Activated T-cell treated with anti-CD3 and anti-CD28 coated beads, Interleukin-2, amount 50 U/mL, for 72 hours (primary cell): Measurements from ENCODE around the gene ADCY5. TPM values are rescaled to one million over a fixed set of nuclear protein-coding genes. Genes with fewer than 3 reads are reported as not detected.

ENCODE experiments used
- ATAC-seq, 2 donors: fragments of 150-1000 bp; cut with Tn5 transposase; replicated peaks in 1 of 2; 2 replicates each; pipeline ENCODE4 v1.10.0; 2021; ENCODE audit warnings: moderate library complexity in 2 of 2, mild to moderate bottlenecking in 1 of 2
- DNase-seq, 2 donors: peaks; one replicate each; pipeline ENCODE4 v3.0.0; 2021 to 2022; ENCODE audit warnings: mixed read lengths in 1 of 2
- H3K27ac Mint-ChIP-seq: one replicate; pipeline ENCODE4 v1.8.0; 2022; ENCODE audit warnings: mild to moderate bottlenecking, moderate library complexity, mixed read lengths
- H3K27me3 Mint-ChIP-seq: one replicate; pipeline ENCODE4 v1.8.0; 2022; ENCODE audit warnings: low read depth, mixed read lengths
- H3K36me3 Mint-ChIP-seq, 2 donors: one replicate each; pipeline ENCODE4 v1.8.0; 2022; ENCODE audit warnings: mixed read lengths in 2 of 2, mild to moderate bottlenecking in 1 of 2; ENCODE audit not compliant: insufficient read depth in 2 of 2
- H3K4me1 Mint-ChIP-seq: one replicate; pipeline ENCODE4 v1.8.0; 2022; ENCODE audit warnings: low read depth, mixed read lengths
- H3K4me3 Mint-ChIP-seq, 2 donors: one replicate each; pipeline ENCODE4 v1.8.0; 2022; ENCODE audit warnings: mild to moderate bottlenecking in 2 of 2, mixed read lengths in 2 of 2, moderate library complexity in 2 of 2
- H3K9me3 Mint-ChIP-seq, 2 donors: one replicate each; pipeline ENCODE4 v1.8.0; 2022; ENCODE audit warnings: mixed read lengths in 2 of 2
- total RNA-seq, 2 donors: library from RNA; stranded (reverse); gene quantifications; one replicate each; pipeline ENCODE4 v1.2.3, GENCODE V29; 2022

The ADCY5 gene
- total RNA-seq, 2 donors from 2014 or later: not detected

- no peaks in the 10 kb centered on the region for H3K9me3 Mint-ChIP-seq
- no peak overlapping the region for H3K4me3 Mint-ChIP-seq
- H3K4me1 Mint-ChIP-seq: peaks cover 8% of the 10 kb centered on the region
- H3K36me3 Mint-ChIP-seq: no peaks in the 10 kb centered on the region
- no peak overlapping the region for H3K27ac Mint-ChIP-seq
- DNase-seq: no peak
- no peaks in the 10 kb centered on the region for H3K27me3 Mint-ChIP-seq
- no peak for ATAC-seq
Observed at GRCh38 chr3:123281929-123282328, 167.0 kb downstream of the ADCY5 start.

GRCh38 chr3:123281406-123281805 is 167.5 kb downstream of the ADCY5 start:
- Mint-ChIP-seq H3K36me3 (no peaks in the 10 kb centered on the region), H3K27ac (no peak overlapping the region), H3K9me3 (no peaks in the 10 kb centered on the region), H3K27me3 (no peaks in the 10 kb centered on the region), H3K4me1 (peaks cover 10% of the 10 kb centered on the region), H3K4me3 (no peak overlapping the region)
- DNase-seq: no peak
- ATAC-seq: no peak

GRCh38 chr3:123279121-123279520 is 169.8 kb downstream of the ADCY5 start:
- Mint-ChIP-seq H3K27me3 (no peaks in the 10 kb centered on the region), H3K9me3 (no peaks in the 10 kb centered on the region), H3K4me1 (peaks cover 10% of the 10 kb centered on the region), H3K4me3 (no peak overlapping the region), H3K36me3 (no peaks in the 10 kb centered on the region), H3K27ac (no peak overlapping the region)
- ATAC-seq (no peak), DNase-seq (no peak)

- peaks cover 10% of the 10 kb centered on the region for H3K4me1 Mint-ChIP-seq
- no peak for ATAC-seq
Observed at GRCh38 chr3:123278446-123278845, 170.4 kb downstream of the ADCY5 start.

GRCh38 chr3:123277106-123277505 is 171.8 kb downstream of the ADCY5 start:
- Mint-ChIP-seq H3K9me3 (no peaks in the 10 kb centered on the region), H3K4me1 (peaks cover 10% of the 10 kb centered on the region), H3K4me3 (no peak overlapping the region), H3K36me3 (no peaks in the 10 kb centered on the region), H3K27me3 (no peaks in the 10 kb centered on the region), H3K27ac (no peak overlapping the region)
- DNase-seq: no peak
- ATAC-seq: no peak

More at GRCh38 chr3:123278446-123278845, 170.4 kb downstream of the ADCY5 start:
- H3K27me3 Mint-ChIP-seq: no peaks in the 10 kb centered on the region
- no peak for DNase-seq
- no peak overlapping the region for H3K27ac Mint-ChIP-seq
- H3K4me3 Mint-ChIP-seq: no peak overlapping the region
- H3K9me3 Mint-ChIP-seq: no peaks in the 10 kb centered on the region
- no peaks in the 10 kb centered on the region for H3K36me3 Mint-ChIP-seq

GRCh38 chr3:123276346-123277006 is 172.4 kb downstream of the ADCY5 start:
- DNase-seq (no peak), ATAC-seq (peak in 1 of 2 donors; percentile 27)
- no peak overlapping the region for H3K4me3 Mint-ChIP-seq
- peaks cover 10% of the 10 kb centered on the region for H3K4me1 Mint-ChIP-seq
- no peak overlapping the region for H3K27ac Mint-ChIP-seq
- H3K9me3 Mint-ChIP-seq: no peaks in the 10 kb centered on the region
- no peaks in the 10 kb centered on the region for H3K27me3 Mint-ChIP-seq
- no peaks in the 10 kb centered on the region for H3K36me3 Mint-ChIP-seq

- ATAC-seq: peak; percentile 47 to 58
- Mint-ChIP-seq H3K27ac (no peak overlapping the region), H3K27me3 (no peaks in the 10 kb centered on the region), H3K36me3 (no peaks in the 10 kb centered on the region), H3K4me1 (peaks cover 10% of the 10 kb centered on the region), H3K4me3 (no peak overlapping the region), H3K9me3 (no peaks in the 10 kb centered on the region)
- DNase-seq: no peak
Observed at GRCh38 chr3:123275691-123276090, 173.2 kb downstream of the ADCY5 start.

GRCh38 chr3:123272547-123272946 is 176.3 kb downstream of the ADCY5 start:
- no peaks in the 10 kb centered on the region for H3K27me3 Mint-ChIP-seq

GRCh38 chr3:123271466-123272159 is 177.3 kb downstream of the ADCY5 start:
- H3K27me3 Mint-ChIP-seq: no peaks in the 10 kb centered on the region
- H3K4me1 Mint-ChIP-seq: no peaks in the 10 kb centered on the region
- H3K4me3 Mint-ChIP-seq: no peak overlapping the region
- DNase-seq: no peak
- no peak overlapping the region for H3K27ac Mint-ChIP-seq
- H3K36me3 Mint-ChIP-seq: peaks cover 0 to 2% of the 10 kb centered on the region in 2 donors
- ATAC-seq: no peak
- H3K9me3 Mint-ChIP-seq: no peaks in the 10 kb centered on the region

More at GRCh38 chr3:123272547-123272946, 176.3 kb downstream of the ADCY5 start:
- Mint-ChIP-seq H3K36me3 (no peaks in the 10 kb centered on the region), H3K27ac (no peak overlapping the region), H3K4me1 (peaks cover 5% of the 10 kb centered on the region), H3K4me3 (no peak overlapping the region), H3K9me3 (no peaks in the 10 kb centered on the region)
- ATAC-seq (no peak), DNase-seq (no peak)

- H3K36me3 Mint-ChIP-seq: peaks cover 5 to 6% of the 10 kb centered on the region in 2 donors
- no peaks in the 10 kb centered on the region for H3K9me3 Mint-ChIP-seq
- H3K4me3 Mint-ChIP-seq: no peak overlapping the region
- H3K27ac Mint-ChIP-seq: no peak overlapping the region
- H3K4me1 Mint-ChIP-seq: no peaks in the 10 kb centered on the region
- no peaks in the 10 kb centered on the region for H3K27me3 Mint-ChIP-seq
- DNase-seq (no peak), ATAC-seq (no peak)
Observed at GRCh38 chr3:123270818-123271217, 178.1 kb downstream of the ADCY5 start.

- ATAC-seq: no peak
- Mint-ChIP-seq H3K27ac (no peak overlapping the region), H3K4me1 (no peaks in the 10 kb centered on the region), H3K9me3 (no peaks in the 10 kb centered on the region), H3K27me3 (no peaks in the 10 kb centered on the region), H3K4me3 (no peak overlapping the region), H3K36me3 (peaks cover 7 to 8% of the 10 kb centered on the region in 2 donors)
- DNase-seq: no peak
Observed at GRCh38 chr3:123267821-123268220, 181.1 kb downstream of the ADCY5 start.

GRCh38 chr3:123263941-123264340 is 184.9 kb downstream of the ADCY5 start:
- no peak for ATAC-seq
- no peak for DNase-seq
- no peak overlapping the region for H3K27ac Mint-ChIP-seq
- H3K4me1 Mint-ChIP-seq: no peaks in the 10 kb centered on the region
- no peaks in the 10 kb centered on the region for H3K27me3 Mint-ChIP-seq
- H3K36me3 Mint-ChIP-seq: peaks cover 8 to 9% of the 10 kb centered on the region in 2 donors
- no peak overlapping the region for H3K4me3 Mint-ChIP-seq
- no peaks in the 10 kb centered on the region for H3K9me3 Mint-ChIP-seq

GRCh38 chr3:123262868-123263267 is 186.0 kb downstream of the ADCY5 start:
- no peak overlapping the region for H3K27ac Mint-ChIP-seq
- no peaks in the 10 kb centered on the region for H3K27me3 Mint-ChIP-seq
- H3K4me3 Mint-ChIP-seq: no peak overlapping the region
- H3K4me1 Mint-ChIP-seq: no peaks in the 10 kb centered on the region
- ATAC-seq: no peak
- DNase-seq: no peak
- peaks cover 8 to 9% of the 10 kb centered on the region in 2 donors for H3K36me3 Mint-ChIP-seq
- H3K9me3 Mint-ChIP-seq: no peaks in the 10 kb centered on the region
